A549 (cell line): Measurements from ENCODE around the gene DAGLA. TPM values are rescaled to one million over a fixed set of nuclear protein-coding genes. Genes with fewer than 3 reads are reported as not detected.

Experiments used
- ATAC-seq, 2 experiments: fragments of 200-7000 bp in 1 of 2; fragments of >200 bp in 1 of 2; cut with Nextera tagmentation in 1 of 2; cut with Tn5 transposase in 1 of 2; 3 replicates each; pipeline versions ENCODE4 v1.8.0 to v1.9.1; 2018 to 2020; ENCODE audit warnings: mild to moderate bottlenecking in 1 of 2, moderate library complexity in 1 of 2
- CTCF ChIA-PET: fragments of 300-600 bp; sonication (Branson Sonifier 250); formaldehyde crosslinking; extraction: SDS; loops from one replicate; lab custom pipeline; 2021; ENCODE audit warnings: antibody characterized with exemption, inconsistent platforms; lab: Yijun Ruan, JAX
- POLR2A ChIA-PET: fragments of 350-600 bp; formaldehyde crosslinking; extraction: SDS; loops from one replicate; lab custom pipeline; 2021; ENCODE audit warnings: antibody characterized with exemption, inconsistent platforms; lab: Yijun Ruan, JAX
- DNase-seq, 2 experiments: peaks; one replicate each; pipeline versions ENCODE4 v3.0.0 to v3.0.0-alpha.2; 2011 to 2016; ENCODE audit warnings: low read depth in 1 of 2, low spot score in 1 of 2
- FAIRE-seq: peaks from 2 replicates; lab custom pipeline; 2011; peaks lifted over from hg19 to GRCh38; lab: Jason Lieb, UNC
- H3K27ac ChIP-seq, 2 experiments: fragments of >200 bp; sonication (Bioruptor Twin); formaldehyde crosslinking; 3 replicates each; pipeline ENCODE4 v1.5.1; 2016 to 2017
- H3K4me1 ChIP-seq: fragments of >200 bp; sonication (Bioruptor Twin); formaldehyde crosslinking; 3 replicates; pipeline ENCODE4 v1.6.1; 2016
- H3K4me2 ChIP-seq: fragments of >200 bp; sonication (Bioruptor Twin); formaldehyde crosslinking; 3 replicates; pipeline ENCODE4 v1.6.1; 2016
- H3K4me3 ChIP-seq: fragments of >200 bp; sonication (Bioruptor Twin); formaldehyde crosslinking; 3 replicates; pipeline ENCODE4 v1.5.1; 2016
- H3K9me3 ChIP-seq: fragments of >200 bp; sonication (Bioruptor Twin); formaldehyde crosslinking; 3 replicates; pipeline ENCODE4 v1.6.1; 2016
- CBX8 ChIP-seq: fragments of 200-600 bp; sonication (generic); IDR thresholded peaks from 2 replicates; pipeline ENCODE4 v1.6.1; 2016
- EHF ChIP-seq: fragments of 250-450 bp; sonication (Bioruptor Pico); IDR thresholded peaks from 2 replicates; pipeline ENCODE4 v1.5.0; 2020; ENCODE audit warnings: mild to moderate bottlenecking
- EHMT2 ChIP-seq: fragments of 200-600 bp; sonication (generic); IDR thresholded peaks from 2 replicates; pipeline ENCODE4 v1.6.1; 2016; ENCODE audit warnings: antibody characterized with exemption, low read depth, mild to moderate bottlenecking, moderate library complexity
- EP300 ChIP-seq, 2 experiments: fragments of >200 bp; sonication (Bioruptor Twin); formaldehyde crosslinking; IDR thresholded peaks; 2 replicates in 1 of 2; 3 replicates in 1 of 2; pipeline ENCODE4 v1.6.1; 2016 to 2017
- FOXS1 ChIP-seq: fragments of 250-450 bp; sonication (Bioruptor Pico); IDR thresholded peaks from 2 replicates; pipeline ENCODE4 v1.5.0; 2020; ENCODE audit warnings: mild to moderate bottlenecking, moderate library complexity
- GATA3 ChIP-seq: IDR thresholded peaks from 2 replicates; pipeline ENCODE4 v1.6.1; 2012; ENCODE audit warnings: borderline replicate concordance
- HDAC2 ChIP-seq: fragments of 200-600 bp; sonication (generic); IDR thresholded peaks from 2 replicates; pipeline ENCODE4 v1.6.1; 2016
- HEYL ChIP-seq: fragments of 250-450 bp; sonication (Bioruptor Pico); IDR thresholded peaks from 2 replicates; pipeline ENCODE4 v1.8.0; 2021; ENCODE audit warnings: mild to moderate bottlenecking, moderate library complexity
- HOXB5 ChIP-seq: fragments of 250-450 bp; sonication (Bioruptor Pico); IDR thresholded peaks from 2 replicates; pipeline ENCODE4 v1.5.0; 2020; ENCODE audit warnings: mild to moderate bottlenecking, moderate library complexity
- JUN ChIP-seq, 2 experiments: fragments of >200 bp; sonication (Bioruptor Twin); formaldehyde crosslinking; IDR thresholded peaks; 2 replicates in 1 of 2; 3 replicates in 1 of 2; pipeline ENCODE4 v1.6.1; 2016 to 2017
- KDM1A ChIP-seq: fragments of 200-600 bp; sonication (generic); IDR thresholded peaks from 2 replicates; pipeline ENCODE4 v1.6.1; 2016; ENCODE audit warnings: low read depth, mild to moderate bottlenecking
- MAFK ChIP-seq: fragments of 450-650 bp; IDR thresholded peaks from 2 replicates; pipeline ENCODE4 v1.6.1; 2014; ENCODE audit not compliant: partially characterized antibody
- MAZ ChIP-seq: fragments of 150-350 bp; IDR thresholded peaks from 2 replicates; pipeline ENCODE4 v1.6.1; 2014; ENCODE audit warnings: antibody characterized with exemption, low read depth, low read length, borderline replicate concordance
- MYC ChIP-seq: IDR thresholded peaks from 2 replicates; pipeline ENCODE4 v1.6.1; 2012; ENCODE audit warnings: mild to moderate bottlenecking, inconsistent platforms, low read length, improper control_type of control experiment, borderline replicate concordance
- POLR2AphosphoS2 ChIP-seq: conservative IDR thresholded peaks from 2 replicates; pipeline ENCODE4 v1.6.1; 2012; ENCODE audit warnings: low read length, improper control_type of control experiment, inconsistent platforms
- RARB ChIP-seq: fragments of 250-450 bp; sonication (Bioruptor Pico); IDR thresholded peaks from 2 replicates; pipeline ENCODE4 v1.8.0; 2021; ENCODE audit warnings: mild to moderate bottlenecking, moderate library complexity
- SMC3 ChIP-seq: fragments of >200 bp; sonication (Bioruptor Twin); formaldehyde crosslinking; IDR thresholded peaks from 3 replicates; pipeline ENCODE4 v1.6.1; 2018; ENCODE audit warnings: inconsistent platforms
- WGBS: methylation state at CpG from one replicate; pipeline ENCODE4 v1.1.6; 2017; ENCODE audit errors: missing lambda C conversion rate; 5-methylcytosine and 5-hydroxymethylcytosine counted together
- polyA plus RNA-seq, 4 experiments: library from polyadenylated mRNA; depleted of rRNA in 3 of 4; stranded (reverse); fragments of >200 nt; fragmentation: RNase III in 1 of 4; extraction: RNeasy Plus Mini Kit Qiagen cat#74134 plus additional on column Dnase treatment in 1 of 4; gene quantifications; 2 replicates in 3 of 4; 3 replicates in 1 of 4; pipeline ENCODE4 v1.2.3, GENCODE V29; 2011 to 2017
- TF ChIP-seq, protein P1 (sequence below): fragments of 250-450 bp; sonication (Bioruptor Pico); IDR thresholded peaks from 2 replicates; pipeline ENCODE4 v1.5.0; 2020; ENCODE audit warnings: low read depth, mild to moderate bottlenecking, moderate library complexity
- TF ChIP-seq, protein P2 (sequence below): IDR thresholded peaks from 2 replicates; pipeline ENCODE4 v1.6.1; 2012
- TF ChIP-seq, protein P3 (sequence below): fragments of 450-650 bp; IDR thresholded peaks from 2 replicates; pipeline ENCODE4 v1.6.1; 2014; ENCODE audit warnings: antibody characterized with exemption
- TF ChIP-seq, protein P4 (sequence below): fragments of >200 bp; sonication (Bioruptor Twin); formaldehyde crosslinking; IDR thresholded peaks from 3 replicates; pipeline ENCODE4 v1.6.1; 2016
- TF ChIP-seq, protein P5 (sequence below): fragments of 150-350 bp; IDR thresholded peaks from 2 replicates; pipeline ENCODE4 v1.6.1; 2014; ENCODE audit warnings: low read depth, mild to moderate bottlenecking, low read length
- TF ChIP-seq, protein P6 (sequence below): IDR thresholded peaks from 2 replicates; pipeline ENCODE4 v1.6.1; 2012; ENCODE audit warnings: low read depth, borderline replicate concordance
- TF ChIP-seq, protein P7 (sequence below): fragments of 250-450 bp; sonication (Bioruptor Pico); IDR thresholded peaks from 2 replicates; pipeline ENCODE4 v1.5.0; 2021; ENCODE audit warnings: mild to moderate bottlenecking, moderate library complexity, borderline replicate concordance

DAGLA gene
- polyA plus RNA-seq, 2 of the 4 experiments (the other 2 are of a cell fraction): 0.93 to 2.5 TPM

DNA sequence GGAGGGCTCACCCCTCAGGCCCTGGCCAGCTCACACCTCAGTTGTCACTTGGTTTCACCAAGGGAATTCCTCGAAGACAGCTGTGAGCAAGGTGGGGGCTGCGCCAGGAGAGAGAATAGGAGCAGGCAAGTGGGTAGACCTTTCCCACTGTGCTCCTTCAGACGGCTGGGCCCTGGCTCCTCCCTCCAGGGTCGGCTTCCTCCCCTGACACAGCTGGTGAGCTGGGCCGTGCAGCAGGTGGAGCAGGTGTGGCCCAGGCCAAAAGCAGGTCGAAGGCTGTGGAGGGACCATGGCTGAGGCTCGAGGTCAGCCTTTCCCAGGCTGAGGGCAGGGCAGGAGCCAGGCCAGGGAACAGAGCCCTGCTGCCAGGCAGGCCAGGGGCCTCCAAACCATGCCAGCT is 59.8 kb downstream of the DAGLA start:
- CTCF ChIA-PET: interaction anchor here (0.6 to 11.4 kb wide), 6 partner anchors 7 to 368 kb away, joined by 3 to 156 read pairs (median 3); no protein-coding TSS in a partner anchor
- H3K27ac ChIP-seq: no peak overlapping the region
- WGBS: 79% methylated on average over 6 of the region's 7 CpGs
- no peak for FAIRE-seq
- DNase-seq: no peak
- TF ChIP-seq, protein P1, sequence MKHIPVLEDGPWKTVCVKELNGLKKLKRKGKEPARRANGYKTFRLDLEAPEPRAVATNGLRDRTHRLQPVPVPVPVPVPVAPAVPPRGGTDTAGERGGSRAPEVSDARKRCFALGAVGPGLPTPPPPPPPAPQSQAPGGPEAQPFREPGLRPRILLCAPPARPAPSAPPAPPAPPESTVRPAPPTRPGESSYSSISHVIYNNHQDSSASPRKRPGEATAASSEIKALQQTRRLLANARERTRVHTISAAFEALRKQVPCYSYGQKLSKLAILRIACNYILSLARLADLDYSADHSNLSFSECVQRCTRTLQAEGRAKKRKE (CRISPR knock-in tag): no peak
- TF ChIP-seq EP300 (IDR thresholded peaks at IDR 0.05) (no peak), GATA3 (no peak), HEYL (CRISPR knock-in tag) (no peak), HDAC2 (no peak), HOXB5 (no peak), KDM1A (no peak), CBX8 (no peak), SMC3 (no peak), JUN (IDR thresholded peaks at IDR 0.05) (no peak), EHF (no peak)
- TF ChIP-seq, protein P2, sequence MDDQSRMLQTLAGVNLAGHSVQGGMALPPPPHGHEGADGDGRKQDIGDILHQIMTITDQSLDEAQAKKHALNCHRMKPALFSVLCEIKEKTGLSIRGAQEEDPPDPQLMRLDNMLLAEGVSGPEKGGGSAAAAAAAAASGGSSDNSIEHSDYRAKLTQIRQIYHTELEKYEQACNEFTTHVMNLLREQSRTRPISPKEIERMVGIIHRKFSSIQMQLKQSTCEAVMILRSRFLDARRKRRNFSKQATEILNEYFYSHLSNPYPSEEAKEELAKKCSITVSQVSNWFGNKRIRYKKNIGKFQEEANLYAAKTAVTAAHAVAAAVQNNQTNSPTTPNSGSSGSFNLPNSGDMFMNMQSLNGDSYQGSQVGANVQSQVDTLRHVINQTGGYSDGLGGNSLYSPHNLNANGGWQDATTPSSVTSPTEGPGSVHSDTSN: no peak
- TF ChIP-seq, protein P3, sequence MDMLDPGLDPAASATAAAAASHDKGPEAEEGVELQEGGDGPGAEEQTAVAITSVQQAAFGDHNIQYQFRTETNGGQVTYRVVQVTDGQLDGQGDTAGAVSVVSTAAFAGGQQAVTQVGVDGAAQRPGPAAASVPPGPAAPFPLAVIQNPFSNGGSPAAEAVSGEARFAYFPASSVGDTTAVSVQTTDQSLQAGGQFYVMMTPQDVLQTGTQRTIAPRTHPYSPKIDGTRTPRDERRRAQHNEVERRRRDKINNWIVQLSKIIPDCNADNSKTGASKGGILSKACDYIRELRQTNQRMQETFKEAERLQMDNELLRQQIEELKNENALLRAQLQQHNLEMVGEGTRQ: no peak
- TF ChIP-seq, protein P4, sequence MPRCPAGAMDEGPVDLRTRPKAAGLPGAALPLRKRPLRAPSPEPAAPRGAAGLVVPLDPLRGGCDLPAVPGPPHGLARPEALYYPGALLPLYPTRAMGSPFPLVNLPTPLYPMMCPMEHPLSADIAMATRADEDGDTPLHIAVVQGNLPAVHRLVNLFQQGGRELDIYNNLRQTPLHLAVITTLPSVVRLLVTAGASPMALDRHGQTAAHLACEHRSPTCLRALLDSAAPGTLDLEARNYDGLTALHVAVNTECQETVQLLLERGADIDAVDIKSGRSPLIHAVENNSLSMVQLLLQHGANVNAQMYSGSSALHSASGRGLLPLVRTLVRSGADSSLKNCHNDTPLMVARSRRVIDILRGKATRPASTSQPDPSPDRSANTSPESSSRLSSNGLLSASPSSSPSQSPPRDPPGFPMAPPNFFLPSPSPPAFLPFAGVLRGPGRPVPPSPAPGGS: no peak
- TF ChIP-seq, protein P5, sequence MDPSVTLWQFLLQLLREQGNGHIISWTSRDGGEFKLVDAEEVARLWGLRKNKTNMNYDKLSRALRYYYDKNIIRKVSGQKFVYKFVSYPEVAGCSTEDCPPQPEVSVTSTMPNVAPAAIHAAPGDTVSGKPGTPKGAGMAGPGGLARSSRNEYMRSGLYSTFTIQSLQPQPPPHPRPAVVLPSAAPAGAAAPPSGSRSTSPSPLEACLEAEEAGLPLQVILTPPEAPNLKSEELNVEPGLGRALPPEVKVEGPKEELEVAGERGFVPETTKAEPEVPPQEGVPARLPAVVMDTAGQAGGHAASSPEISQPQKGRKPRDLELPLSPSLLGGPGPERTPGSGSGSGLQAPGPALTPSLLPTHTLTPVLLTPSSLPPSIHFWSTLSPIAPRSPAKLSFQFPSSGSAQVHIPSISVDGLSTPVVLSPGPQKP: no peak
- TF ChIP-seq, all 56 proteins: peak for 0
- Histone ChIP-seq H3K4me3 (no peak overlapping the region), H3K4me1 (no peaks in the 10 kb centered on the region), H3K9me3 (no peaks in the 10 kb centered on the region), H3K4me2 (no peak overlapping the region)
- POLR2A ChIA-PET: no interaction called here
- no peak for ATAC-seq

DNA sequence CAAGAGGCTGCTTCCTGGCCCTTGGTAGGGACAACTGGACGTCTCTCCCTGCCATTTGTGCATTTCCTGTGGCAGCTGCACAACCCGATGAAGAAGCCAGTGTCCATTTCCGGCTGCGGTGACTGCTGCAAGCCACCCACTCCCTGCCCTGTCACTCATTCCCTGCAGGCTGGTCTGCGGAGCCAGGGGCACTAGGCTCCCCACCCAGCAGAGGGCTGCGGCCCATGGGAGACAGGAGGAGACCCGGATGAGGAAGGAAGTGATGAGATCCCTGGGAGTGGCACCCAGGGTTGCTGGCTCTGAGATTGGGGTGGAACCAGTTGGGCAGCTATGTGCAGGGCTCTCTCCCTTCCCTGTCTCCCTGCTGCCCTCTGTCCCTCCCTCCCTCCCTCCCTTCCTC is 62.2 kb downstream of the DAGLA start:
- ChIA-PET POLR2A (no interaction called here), CTCF (interaction anchor here (0.6 to 11.4 kb wide), 5 partner anchors 4 to 46 kb away, joined by 4 to 156 read pairs (median 27); no protein-coding TSS in a partner anchor)
- FAIRE-seq: no peak
- Histone ChIP-seq H3K4me2 (no peak overlapping the region), H3K9me3 (no peaks in the 10 kb centered on the region), H3K4me1 (peaks cover 3% of the 10 kb centered on the region; the same call in 1 of the 3 replicates), H3K4me3 (no peak overlapping the region), H3K27ac (no peak overlapping the region)
- TF ChIP-seq POLR2AphosphoS2 (no peak), MAFK (no peak), MYC (no peak), EHMT2 (no peak), RARB (CRISPR knock-in tag) (no peak), FOXS1 (no peak), KDM1A (no peak), MAZ (no peak)
- TF ChIP-seq, protein P6, sequence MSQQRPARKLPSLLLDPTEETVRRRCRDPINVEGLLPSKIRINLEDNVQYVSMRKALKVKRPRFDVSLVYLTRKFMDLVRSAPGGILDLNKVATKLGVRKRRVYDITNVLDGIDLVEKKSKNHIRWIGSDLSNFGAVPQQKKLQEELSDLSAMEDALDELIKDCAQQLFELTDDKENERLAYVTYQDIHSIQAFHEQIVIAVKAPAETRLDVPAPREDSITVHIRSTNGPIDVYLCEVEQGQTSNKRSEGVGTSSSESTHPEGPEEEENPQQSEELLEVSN: no peak
- TF ChIP-seq, protein P7, sequence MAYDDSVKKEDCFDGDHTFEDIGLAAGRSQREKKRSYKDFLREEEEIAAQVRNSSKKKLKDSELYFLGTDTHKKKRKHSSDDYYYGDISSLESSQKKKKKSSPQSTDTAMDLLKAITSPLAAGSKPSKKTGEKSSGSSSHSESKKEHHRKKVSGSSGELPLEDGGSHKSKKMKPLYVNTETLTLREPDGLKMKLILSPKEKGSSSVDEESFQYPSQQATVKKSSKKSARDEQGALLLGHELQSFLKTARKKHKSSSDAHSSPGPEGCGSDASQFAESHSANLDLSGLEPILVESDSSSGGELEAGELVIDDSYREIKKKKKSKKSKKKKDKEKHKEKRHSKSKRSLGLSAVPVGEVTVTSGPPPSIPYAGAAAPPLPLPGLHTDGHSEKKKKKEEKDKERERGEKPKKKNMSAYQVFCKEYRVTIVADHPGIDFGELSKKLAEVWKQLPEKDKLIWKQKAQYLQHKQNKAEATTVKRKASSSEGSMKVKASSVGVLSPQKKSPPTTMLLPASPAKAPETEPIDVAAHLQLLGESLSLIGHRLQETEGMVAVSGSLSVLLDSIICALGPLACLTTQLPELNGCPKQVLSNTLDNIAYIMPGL (CRISPR knock-in tag): no peak
- no peak for ATAC-seq
- no peak for DNase-seq
- 87% methylated on average over 7 of the region's 7 CpGs for WGBS
